ENCODE results near the gene XPNPEP3.

Gene XPNPEP3

DNA sequence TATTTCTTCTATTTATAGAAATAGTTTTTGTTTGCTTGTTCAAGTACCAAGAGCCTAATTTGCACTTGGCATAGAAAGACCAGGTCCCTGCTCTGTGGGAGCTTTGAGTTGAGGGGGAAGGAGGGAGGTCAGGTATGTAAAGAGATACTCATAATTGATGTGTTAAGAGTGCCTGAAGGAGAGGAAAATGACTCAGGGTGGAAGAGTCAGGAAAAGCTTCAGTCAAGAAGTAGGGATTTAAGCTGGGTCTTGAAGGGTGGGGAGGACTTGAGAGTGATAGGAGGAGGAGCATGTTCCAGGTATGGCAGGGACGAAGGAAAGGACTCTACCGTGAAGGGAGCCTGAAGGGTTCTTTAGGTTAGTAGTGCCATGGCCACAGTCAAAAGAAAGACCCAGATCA lies 103.2 kb downstream of the XPNPEP3 start:
- H3K4me3 ChIP-seq (ENCODE audit: low read depth, low read length), result no peak overlapping the region
- no peak for TF ChIP-seq CTCF (IDR thresholded peaks at IDR 0.05; ENCODE audit: low read depth, low read length)

DNA sequence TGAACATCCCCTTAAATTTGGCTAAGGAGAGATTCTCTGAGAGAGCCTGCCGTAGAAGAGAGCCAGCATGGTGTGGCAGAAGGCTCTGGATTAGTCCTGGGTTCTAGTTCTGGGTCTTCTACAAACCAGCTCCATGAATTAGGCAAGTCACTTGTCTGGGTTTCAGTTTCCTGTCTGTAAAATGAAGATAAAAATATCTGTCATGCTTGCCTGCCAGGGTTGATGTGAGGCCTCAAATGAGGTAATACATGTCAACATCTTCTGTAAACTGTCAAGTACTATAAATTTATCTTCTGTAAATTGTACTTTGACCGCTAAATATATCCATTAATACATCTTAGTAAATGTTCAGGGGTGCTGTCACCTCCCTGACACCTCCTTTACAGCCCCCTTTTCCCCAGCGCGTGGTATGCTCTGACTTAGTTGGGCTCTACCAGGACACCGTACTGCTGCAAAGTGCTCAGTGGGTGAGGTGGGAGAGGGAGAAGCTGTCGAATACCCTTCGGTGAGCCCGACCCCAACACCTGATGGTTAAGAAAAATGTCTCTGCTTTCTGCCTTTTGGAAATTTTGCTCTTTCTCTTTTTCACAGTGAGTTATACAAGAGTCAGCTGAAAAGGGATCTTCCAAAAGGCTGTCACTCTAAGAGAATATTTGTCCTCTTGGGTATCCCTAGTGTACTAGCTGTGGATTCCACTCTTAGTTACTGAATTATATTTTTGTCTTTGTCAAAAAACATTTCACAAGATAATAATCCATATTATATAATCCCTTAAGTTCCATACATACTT lies 109.2 kb downstream of the XPNPEP3 start:
- no peak for TF ChIP-seq CTCF (IDR thresholded peaks at IDR 0.05; ENCODE audit: low read depth, low read length)
- no peak overlapping the region for H3K4me3 ChIP-seq (ENCODE audit: low read depth, low read length)

GRCh38 chr22:40966726-40967085 lies 109.8 kb downstream of the XPNPEP3 start:
- H3K4me3 ChIP-seq (ENCODE audit: low read depth, low read length), result no peak overlapping the region
- no peak for TF ChIP-seq CTCF (IDR thresholded peaks at IDR 0.05; ENCODE audit: low read depth, low read length)

DNA sequence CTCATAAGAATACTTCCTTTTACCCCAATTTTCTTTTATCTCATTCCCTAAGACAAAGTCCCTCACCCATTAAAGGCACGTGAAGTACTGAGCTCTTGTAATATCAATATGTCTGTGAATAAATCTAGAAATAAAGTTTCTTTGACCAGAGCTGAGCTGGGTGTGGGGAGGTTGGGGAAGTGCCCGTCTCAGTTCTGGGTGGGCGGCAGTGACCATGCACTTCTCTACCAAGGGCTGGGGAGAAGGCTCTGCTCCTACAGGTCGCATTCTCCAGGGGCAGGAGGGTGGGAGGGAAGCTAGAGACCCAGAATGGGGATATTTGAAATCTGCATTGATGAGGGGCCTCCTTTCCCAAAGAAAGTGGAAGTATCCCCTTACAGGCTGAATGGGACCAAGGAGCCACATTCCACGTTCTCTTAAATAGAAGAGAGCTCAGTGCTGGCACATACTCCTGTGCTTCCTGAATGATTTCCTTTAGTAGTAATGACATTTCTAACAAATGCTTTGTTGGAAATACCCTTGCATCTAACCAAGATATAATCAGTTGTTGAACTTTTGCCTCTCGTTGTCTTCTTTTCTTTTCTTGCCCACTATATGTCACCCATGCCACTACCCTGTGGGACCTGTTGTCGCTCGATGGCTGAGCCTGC lies 110.3 kb downstream of the XPNPEP3 start:
- no peak overlapping the region for H3K4me3 ChIP-seq (ENCODE audit: low read depth, low read length)
- TF ChIP-seq CTCF (IDR thresholded peaks at IDR 0.05; ENCODE audit: low read depth, low read length), result no peak

GRCh38 chr22:40972587-40972986 lies 115.6 kb downstream of the XPNPEP3 start:
- no peak for TF ChIP-seq CTCF (IDR thresholded peaks at IDR 0.05; ENCODE audit: low read depth, low read length)

GRCh38 chr22:40973144-40973543 lies 116.2 kb downstream of the XPNPEP3 start:
- TF ChIP-seq CTCF (IDR thresholded peaks at IDR 0.05; ENCODE audit: low read depth, low read length), result no peak
- H3K4me3 ChIP-seq (ENCODE audit: low read depth, low read length), result no peak overlapping the region

More at GRCh38 chr22:40972587-40972986, 115.6 kb downstream of the XPNPEP3 start:
- no peak overlapping the region for H3K4me3 ChIP-seq (ENCODE audit: low read depth, low read length)

DNA sequence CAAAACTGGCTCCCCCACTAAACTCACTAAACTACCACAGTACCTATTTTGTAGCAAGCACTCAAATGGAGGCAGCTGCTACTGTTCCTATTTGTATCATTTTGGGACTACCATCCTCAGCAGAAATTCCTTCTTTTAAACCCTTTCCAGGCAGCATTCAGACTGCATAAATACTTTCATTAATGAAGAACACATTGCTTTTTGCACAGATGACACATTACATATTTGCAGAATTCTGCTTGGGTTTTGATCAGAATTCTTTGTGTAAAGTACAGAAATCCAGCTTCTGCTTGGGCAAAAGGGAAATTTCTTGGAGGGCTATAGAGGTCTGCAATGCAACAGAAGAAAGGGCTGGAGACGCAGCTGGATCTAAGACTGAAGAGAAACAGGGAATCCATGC lies 118.4 kb downstream of the XPNPEP3 start:
- TF ChIP-seq CTCF (IDR thresholded peaks at IDR 0.05; ENCODE audit: low read depth, low read length), result no peak
- no peak overlapping the region for H3K4me3 ChIP-seq (ENCODE audit: low read depth, low read length)
